ENCODE data around the gene MAP3K19.

DNA sequence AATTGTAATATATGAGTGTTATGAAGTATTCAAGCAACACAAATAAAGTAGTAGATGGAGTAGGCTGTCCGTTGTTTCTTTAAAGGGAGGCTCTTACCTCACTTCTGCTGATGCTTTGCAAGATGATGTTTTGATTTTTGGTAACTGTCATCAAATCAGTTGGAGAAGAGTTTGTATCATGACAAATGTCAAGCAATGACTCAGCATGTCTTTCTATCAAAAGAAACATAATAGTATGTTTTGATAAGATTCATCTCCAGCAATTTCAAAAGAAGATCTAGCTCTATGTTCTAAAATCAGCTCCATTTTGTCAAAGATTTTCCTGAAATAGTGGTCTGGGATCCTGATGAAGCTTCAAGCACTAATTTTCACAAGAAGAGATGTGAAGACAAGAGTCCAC is 25.6 kb downstream of the MAP3K19 start:
- TF ChIP-seq, protein P1, sequence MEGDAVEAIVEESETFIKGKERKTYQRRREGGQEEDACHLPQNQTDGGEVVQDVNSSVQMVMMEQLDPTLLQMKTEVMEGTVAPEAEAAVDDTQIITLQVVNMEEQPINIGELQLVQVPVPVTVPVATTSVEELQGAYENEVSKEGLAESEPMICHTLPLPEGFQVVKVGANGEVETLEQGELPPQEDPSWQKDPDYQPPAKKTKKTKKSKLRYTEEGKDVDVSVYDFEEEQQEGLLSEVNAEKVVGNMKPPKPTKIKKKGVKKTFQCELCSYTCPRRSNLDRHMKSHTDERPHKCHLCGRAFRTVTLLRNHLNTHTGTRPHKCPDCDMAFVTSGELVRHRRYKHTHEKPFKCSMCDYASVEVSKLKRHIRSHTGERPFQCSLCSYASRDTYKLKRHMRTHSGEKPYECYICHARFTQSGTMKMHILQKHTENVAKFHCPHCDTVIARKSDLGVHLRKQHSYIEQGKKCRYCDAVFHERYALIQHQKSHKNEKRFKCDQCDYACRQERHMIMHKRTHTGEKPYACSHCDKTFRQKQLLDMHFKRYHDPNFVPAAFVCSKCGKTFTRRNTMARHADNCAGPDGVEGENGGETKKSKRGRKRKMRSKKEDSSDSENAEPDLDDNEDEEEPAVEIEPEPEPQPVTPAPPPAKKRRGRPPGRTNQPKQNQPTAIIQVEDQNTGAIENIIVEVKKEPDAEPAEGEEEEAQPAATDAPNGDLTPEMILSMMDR (IDR thresholded peaks at IDR 0.05; ENCODE audit: low read depth, low read length, poor library complexity, severe bottlenecking), result no peak
- TF ChIP-seq EZH2phosphoT487 (IDR thresholded peaks at IDR 0.05; ENCODE audit: borderline replicate concordance, low read length), result no peak

Data from DOHH2 (cell line).